MCF 10A (cell line): Measurements from ENCODE around the gene IKZF1. TPM values are rescaled to one million over a fixed set of nuclear protein-coding genes. Genes with fewer than 3 reads are reported as not detected.

ENCODE experiments used
- BruUV-seq: library from RNA; stranded (reverse); fragments of 400-500 nt; replicated peaks from 2 replicates; lab custom pipeline; 2021; lab: Mats Ljungman, UMichigan
- CTCF ChIA-PET: fragments of 300-600 bp; sonication (Branson Sonifier 250); formaldehyde crosslinking; extraction: SDS; loops from one replicate; lab custom pipeline; 2021; ENCODE audit warnings: antibody characterized with exemption, inconsistent platforms; lab: Yijun Ruan, JAX
- POLR2A ChIA-PET: fragments of 300-600, 350-650 bp; sonication (Branson Sonifier 250); formaldehyde crosslinking; extraction: SDS; loops from one replicate; lab custom pipeline; 2020; ENCODE audit warnings: antibody characterized with exemption, inconsistent platforms; lab: Yijun Ruan, JAX
- DNase-seq: peaks from one replicate; pipeline ENCODE4 v3.0.0-alpha.2; 2018; ENCODE audit not compliant: unreplicated experiment
- H3K27ac Mint-ChIP-seq: one replicate; pipeline ENCODE4 v1.8.0; 2022; ENCODE audit warnings: mild to moderate bottlenecking, low read depth, mixed read lengths; ENCODE audit not compliant: unreplicated experiment
- H3K27me3 Mint-ChIP-seq: one replicate; pipeline ENCODE4 v1.8.0; 2022; ENCODE audit warnings: mixed read lengths; ENCODE audit not compliant: insufficient read depth, unreplicated experiment
- H3K36me3 Mint-ChIP-seq: one replicate; pipeline ENCODE4 v1.8.0; 2022; ENCODE audit warnings: mild to moderate bottlenecking, moderate library complexity, mixed read lengths; ENCODE audit not compliant: insufficient read depth, unreplicated experiment
- H3K4me1 Mint-ChIP-seq: one replicate; pipeline ENCODE4 v1.8.0; 2022; ENCODE audit warnings: mixed read lengths; ENCODE audit not compliant: insufficient read depth, unreplicated experiment
- H3K4me3 Mint-ChIP-seq: one replicate; pipeline ENCODE4 v1.8.0; 2022; ENCODE audit warnings: mild to moderate bottlenecking, moderate library complexity, mixed read lengths; ENCODE audit not compliant: unreplicated experiment
- H3K9me3 Mint-ChIP-seq: one replicate; pipeline ENCODE4 v1.8.0; 2022; ENCODE audit warnings: mixed read lengths; ENCODE audit not compliant: unreplicated experiment
- CTCF ChIP-seq: fragments of 200-600 bp; IDR thresholded peaks from one replicate; pipeline ENCODE4 v1.8.0; 2022; ENCODE audit warnings: antibody characterized with exemption, mild to moderate bottlenecking; ENCODE audit not compliant: unreplicated experiment
- intact Hi-C: fragments of 100-400 bp; cut with micrococcal nuclease; formaldehyde crosslinking; loops from 2 replicates; pipeline ENCODE4 v1.14.1; 2022
- total RNA-seq: library from RNA; stranded (reverse); gene quantifications from 2 replicates; pipeline ENCODE4 v1.2.3, GENCODE V29; 2022

Gene IKZF1
- total RNA-seq, 1 experiment from 2014 or later: not detected

GRCh38 chr7:50310956-50311355 lies 6.4 kb downstream of the IKZF1 start:
- H3K4me1 Mint-ChIP-seq: no peaks in the 10 kb centered on the region
- no peaks in the 10 kb centered on the region for H3K9me3 Mint-ChIP-seq
- no peaks in the 10 kb centered on the region for H3K36me3 Mint-ChIP-seq
- no peak overlapping the region for H3K4me3 Mint-ChIP-seq
- H3K27ac Mint-ChIP-seq: no peak overlapping the region
- TF ChIP-seq CTCF: no peak
- ChIA-PET POLR2A (no interaction called here), CTCF (no interaction called here)
- no peak for DNase-seq
- intact Hi-C loops: no loop called here
- H3K27me3 Mint-ChIP-seq: peaks cover 55% of the 10 kb centered on the region
- BruUV-seq: no TSS peak

- ChIA-PET POLR2A (no interaction called here), CTCF (no interaction called here)
- no TSS peak for BruUV-seq
- H3K9me3 Mint-ChIP-seq: no peaks in the 10 kb centered on the region
- intact Hi-C loops: no loop called here
- H3K27ac Mint-ChIP-seq: no peak overlapping the region
- no peaks in the 10 kb centered on the region for H3K4me1 Mint-ChIP-seq
- no peak for DNase-seq
- TF ChIP-seq CTCF: no peak
- H3K4me3 Mint-ChIP-seq: no peak overlapping the region
- peaks cover 43% of the 10 kb centered on the region for H3K27me3 Mint-ChIP-seq
- H3K36me3 Mint-ChIP-seq: no peaks in the 10 kb centered on the region
These were observed 8.0 kb downstream of the IKZF1 start for GRCh38 chr7:50312250-50313162.

GRCh38 chr7:50314836-50315592 lies 10.5 kb downstream of the IKZF1 start:
- CTCF ChIA-PET: interaction anchor here (1.1 to 1.4 kb wide), 2 partner anchors 8 to 24 kb away, joined by 3 read pairs; no protein-coding TSS in a partner anchor
- Mint-ChIP-seq H3K36me3 (no peaks in the 10 kb centered on the region), H3K27me3 (peaks cover 68% of the 10 kb centered on the region), H3K27ac (no peak overlapping the region), H3K4me1 (no peaks in the 10 kb centered on the region), H3K4me3 (no peak overlapping the region), H3K9me3 (no peaks in the 10 kb centered on the region)
- TF ChIP-seq CTCF: no peak
- DNase-seq: no peak
- POLR2A ChIA-PET: interaction anchor here (0.6 kb wide), 2 partner anchors 24 to 180 kb away, joined by 3 read pairs; no protein-coding TSS in a partner anchor
- no TSS peak for BruUV-seq
- intact Hi-C loops: no loop called here
